IMR-90 (cell line): Measurements from ENCODE around the gene C22orf39.

Source experiments
- BHLHE40 ChIP-seq: fragments of 150-350 bp; IDR thresholded peaks from 2 replicates; pipeline ENCODE4 v1.6.1; 2016; ENCODE audit warnings: mild to moderate bottlenecking, low read depth, low read length
- CEBPB ChIP-seq: IDR thresholded peaks from 2 replicates; pipeline ENCODE4 v1.6.1; 2012; ENCODE audit warnings: low read depth, low read length, improper control_type of control experiment
- CHD1 ChIP-seq: IDR thresholded peaks from 2 replicates; pipeline ENCODE4 v1.6.1; 2012; ENCODE audit warnings: low read depth, low read length, improper control_type of control experiment
- CTCF ChIP-seq: conservative IDR thresholded peaks from 2 replicates; pipeline ENCODE4 v1.5.1; 2012; ENCODE audit warnings: mild to moderate bottlenecking, low read depth, low read length, improper control_type of control experiment
- ELK1 ChIP-seq: fragments of 150-350 bp; IDR thresholded peaks from 2 replicates; pipeline ENCODE4 v1.6.1; 2016; ENCODE audit warnings: low read depth, mild to moderate bottlenecking, low read length, moderate library complexity, borderline replicate concordance
- POLR2A ChIP-seq: IDR thresholded peaks from 2 replicates; pipeline ENCODE4 v1.6.1; 2012; ENCODE audit warnings: mild to moderate bottlenecking, low read depth, low read length
- RAD21 ChIP-seq: IDR thresholded peaks from 2 replicates; pipeline ENCODE4 v1.6.1; 2012; ENCODE audit warnings: low read length, improper control_type of control experiment
- RCOR1 ChIP-seq: IDR thresholded peaks from 2 replicates; pipeline ENCODE4 v1.6.1; 2012; ENCODE audit warnings: mild to moderate bottlenecking, low read length, improper control_type of control experiment; ENCODE audit not compliant: insufficient replicate concordance
- RFX5 ChIP-seq: IDR thresholded peaks from 2 replicates; pipeline ENCODE4 v1.8.0; 2012; ENCODE audit warnings: low read depth, mild to moderate bottlenecking, low read length, moderate library complexity
- SMC3 ChIP-seq: fragments of 150-350 bp; IDR thresholded peaks from 2 replicates; pipeline ENCODE4 v1.6.1; 2016; ENCODE audit warnings: low read depth, mild to moderate bottlenecking, antibody characterized with exemption, low read length, moderate library complexity

GRCh38 chr22:19400881-19401280 lies 46.6 kb downstream of the C22orf39 start:
- TF ChIP-seq CTCF (no peak), POLR2A (no peak), ELK1 (no peak), BHLHE40 (no peak), RAD21 (no peak), RFX5 (no peak), CHD1 (no peak), SMC3 (no peak), CEBPB (no peak), RCOR1 (no peak)
